Stomach (tissue), 4 donors: ENCODE results near the gene INPP5A.

ENCODE experiments used
- CTCF ChIP-seq, 7 experiments: fragments of 450-650 bp in 4 of 7; fragments of 200-600 bp in 3 of 7; sonication (generic) in 3 of 7; IDR thresholded peaks; one replicate each; pipeline ENCODE4 v1.5.1; 2016 to 2019; ENCODE audit warnings: antibody characterized with exemption in 7 of 7, control low read depth in 2 of 7, mild to moderate bottlenecking in 1 of 7
- POLR2A ChIP-seq, 4 donors: fragments of 450-650 bp; IDR thresholded peaks; one replicate each; pipeline ENCODE4 v1.6.1; 2016; ENCODE audit warnings: antibody characterized with exemption in 4 of 4, control low read depth in 2 of 4, mild to moderate bottlenecking in 1 of 4, moderate library complexity in 1 of 4

- TF ChIP-seq POLR2A (IDR thresholded peaks at IDR 0.05) (no peak), CTCF (IDR thresholded peaks at IDR 0.05) (no peak)
Observed at GRCh38 chr10:132524443-132525285, 12.9 kb upstream of the INPP5A start.
